Measurements from ENCODE around the gene ZBTB7C. TPM values are rescaled to one million over a fixed set of nuclear protein-coding genes. Genes with fewer than 3 reads are reported as not detected.

ZBTB7C gene
- total RNA-seq, 6 experiments from 2014 or later: not detected

- Mint-ChIP-seq H3K27ac (no peak overlapping the region), H3K4me1 (ENCODE audit: low read depth) (no peaks in the 10 kb centered on the region), H3K27me3 (ENCODE audit: insufficient read depth) (peaks cover 52% of the 10 kb centered on the region), H3K9me3 (no peaks in the 10 kb centered on the region), H3K36me3 (ENCODE audit: low read depth) (no peaks in the 10 kb centered on the region), H3K4me3 (no peak overlapping the region)
- TF ChIP-seq CTCF (IDR thresholded peaks at IDR 0.05): no peak
- DNase-seq: no peak
Observed at GRCh38 chr18:48308755-48309575, 100.2 kb downstream of the ZBTB7C start.

GRCh38 chr18:48308027-48308635 lies 101.1 kb downstream of the ZBTB7C start:
- no peak for TF ChIP-seq CTCF (IDR thresholded peaks at IDR 0.05)
- DNase-seq: no peak
- no peaks in the 10 kb centered on the region for H3K4me1 Mint-ChIP-seq (ENCODE audit: low read depth)
- no peaks in the 10 kb centered on the region for H3K36me3 Mint-ChIP-seq (ENCODE audit: low read depth)
- H3K4me3 Mint-ChIP-seq: no peak overlapping the region
- H3K27me3 Mint-ChIP-seq (ENCODE audit: insufficient read depth): peaks cover 47% of the 10 kb centered on the region
- no peak overlapping the region for H3K27ac Mint-ChIP-seq
- no peaks in the 10 kb centered on the region for H3K9me3 Mint-ChIP-seq

GRCh38 chr18:48306838-48307237 lies 102.3 kb downstream of the ZBTB7C start:
- no peak for DNase-seq
- H3K36me3 Mint-ChIP-seq (ENCODE audit: low read depth): no peaks in the 10 kb centered on the region
- no peak overlapping the region for H3K4me3 Mint-ChIP-seq

GRCh38 chr18:48304906-48305693 lies 104.1 kb downstream of the ZBTB7C start:
- Mint-ChIP-seq H3K9me3 (no peaks in the 10 kb centered on the region), H3K36me3 (ENCODE audit: low read depth) (no peaks in the 10 kb centered on the region), H3K27me3 (ENCODE audit: insufficient read depth) (peaks cover 34% of the 10 kb centered on the region), H3K4me1 (ENCODE audit: low read depth) (peaks cover 6% of the 10 kb centered on the region; the same call in 1 of the 2 replicates), H3K27ac (no peak overlapping the region), H3K4me3 (no peak overlapping the region)
- DNase-seq: no peak
- no peak for TF ChIP-seq CTCF (IDR thresholded peaks at IDR 0.05)

More at GRCh38 chr18:48306838-48307237, 102.3 kb downstream of the ZBTB7C start:
- H3K27ac Mint-ChIP-seq: no peak overlapping the region
- no peaks in the 10 kb centered on the region for H3K9me3 Mint-ChIP-seq
- H3K27me3 Mint-ChIP-seq (ENCODE audit: insufficient read depth): peaks cover 41% of the 10 kb centered on the region
- no peak for TF ChIP-seq CTCF (IDR thresholded peaks at IDR 0.05)
- no peaks in the 10 kb centered on the region for H3K4me1 Mint-ChIP-seq (ENCODE audit: low read depth)

GRCh38 chr18:48303883-48304282 lies 105.3 kb downstream of the ZBTB7C start:
- Mint-ChIP-seq H3K4me3 (no peak overlapping the region), H3K4me1 (ENCODE audit: low read depth) (peaks cover 6% of the 10 kb centered on the region; the same call in 1 of the 2 replicates), H3K27me3 (ENCODE audit: insufficient read depth) (peaks cover 31% of the 10 kb centered on the region)

More at GRCh38 chr18:48303883-48304282, 105.3 kb downstream of the ZBTB7C start:
- H3K27ac Mint-ChIP-seq: no peak overlapping the region
- no peaks in the 10 kb centered on the region for H3K9me3 Mint-ChIP-seq
- no peak for TF ChIP-seq CTCF (IDR thresholded peaks at IDR 0.05)
- DNase-seq: no peak
- no peaks in the 10 kb centered on the region for H3K36me3 Mint-ChIP-seq (ENCODE audit: low read depth)

Data from HFFc6 (cell line).